Activated CD4-positive, alpha-beta memory T cell treated with anti-CD3 and anti-CD28 coated beads, Interleukin-2, amount 10 ng/mL, durations not matched to agents 7 days and 5 days (primary cell): ENCODE results near the gene MTX1. TPM values are rescaled to one million over a fixed set of nuclear protein-coding genes. Genes with fewer than 3 reads are reported as not detected.
A peak's percentile ranks its signal among the peaks of the same experiment; 100 is the strongest.

Experiments
- CTCF ChIA-PET: fragments of 350-600 bp; sonication (Branson Sonifier 250); formaldehyde crosslinking; loops from one replicate; lab custom pipeline; 2021; ENCODE audit warnings: antibody characterized with exemption, inconsistent platforms; lab: Charles Lee
- POLR2A ChIA-PET: fragments of 350-600 bp; sonication (Branson Sonifier 250); formaldehyde crosslinking; loops from one replicate; lab custom pipeline; 2021; ENCODE audit warnings: antibody characterized with exemption; lab: Charles Lee
- DNase-seq: peaks from one replicate; pipeline ENCODE4 v3.0.0-alpha.2; 2020
- H3K27ac Mint-ChIP-seq: one replicate; pipeline ENCODE4 v1.8.0; 2021; ENCODE audit warnings: mild to moderate bottlenecking, mixed read lengths
- H3K27me3 Mint-ChIP-seq: one replicate; pipeline ENCODE4 v1.8.0; 2021; ENCODE audit warnings: mixed read lengths
- H3K36me3 Mint-ChIP-seq: one replicate; pipeline ENCODE4 v1.8.0; 2021; ENCODE audit warnings: low read depth, mixed read lengths
- H3K4me1 Mint-ChIP-seq: one replicate; pipeline ENCODE4 v1.8.0; 2021; ENCODE audit warnings: mixed read lengths
- H3K4me3 Mint-ChIP-seq: one replicate; pipeline ENCODE4 v1.8.0; 2021; ENCODE audit warnings: mild to moderate bottlenecking, mixed read lengths
- H3K9me3 Mint-ChIP-seq: one replicate; pipeline ENCODE4 v1.8.0; 2021; ENCODE audit warnings: mixed read lengths
- total RNA-seq, 2 experiments: library from RNA; stranded (reverse); gene quantifications; one replicate each; pipeline ENCODE4 v1.2.3, GENCODE V29; 2021

The MTX1 gene
- total RNA-seq, 2 experiments from 2014 or later = 41.2 to 43.1 TPM

GRCh38 chr1:155168456-155169210 lies 39.9 kb upstream of the MTX1 start:
- peaks cover 37% of the 10 kb centered on the region for H3K4me1 Mint-ChIP-seq
- no peak for DNase-seq
- POLR2A ChIA-PET = interaction anchor here (1.3 to 2.1 kb wide), 2 partner anchors 77 kb away, joined by 5 to 9 read pairs; no protein-coding TSS in a partner anchor

DNA sequence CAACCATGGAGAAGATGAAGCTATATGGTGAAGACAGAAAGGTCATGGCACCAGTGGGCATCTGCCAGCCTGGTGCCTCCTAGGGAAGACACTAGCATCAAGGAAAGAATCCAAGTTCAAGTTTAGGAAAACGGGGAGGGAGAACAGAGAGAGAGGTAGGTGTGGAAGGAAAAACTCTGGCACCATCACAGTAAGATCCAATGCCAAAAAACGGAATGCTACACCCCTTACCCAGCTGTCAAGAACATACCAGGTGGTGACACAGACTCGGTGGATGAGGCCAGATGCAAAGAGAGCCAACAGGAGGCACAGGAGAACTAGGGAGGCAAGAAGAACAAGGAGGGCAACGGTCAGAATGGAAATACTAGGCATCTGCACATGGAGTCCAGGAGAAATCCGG lies 39.0 kb upstream of the MTX1 start:
- H3K27ac Mint-ChIP-seq = no peak overlapping the region
- H3K36me3 Mint-ChIP-seq = peaks cover 25% of the 10 kb centered on the region
- H3K4me3 Mint-ChIP-seq = no peak overlapping the region
- ChIA-PET CTCF (interaction anchor here (1.6 to 8.0 kb wide), 5 partner anchors 32 to 84 kb away, joined by 5 to 209 read pairs (median 25); no protein-coding TSS in a partner anchor), POLR2A (interaction anchor here (1.3 kb wide), 1 partner anchor 78 kb away, joined by 5 read pairs; no protein-coding TSS in a partner anchor)
- H3K27me3 Mint-ChIP-seq = peaks cover 1% of the 10 kb centered on the region
- no peaks in the 10 kb centered on the region for H3K9me3 Mint-ChIP-seq
- no peak for DNase-seq
- peaks cover 42% of the 10 kb centered on the region for H3K4me1 Mint-ChIP-seq

More at GRCh38 chr1:155168456-155169210, 39.9 kb upstream of the MTX1 start:
- H3K27me3 Mint-ChIP-seq = peaks cover 1% of the 10 kb centered on the region
- peaks cover 23% of the 10 kb centered on the region for H3K36me3 Mint-ChIP-seq
- H3K27ac Mint-ChIP-seq = no peak overlapping the region
- H3K9me3 Mint-ChIP-seq = no peaks in the 10 kb centered on the region
- H3K4me3 Mint-ChIP-seq = no peak overlapping the region
- CTCF ChIA-PET = interaction anchor here (0.8 to 8.0 kb wide), 16 partner anchors 15 to 125 kb away, joined by 3 to 209 read pairs (median 5); partner anchors contain the start of genes ADAM15 and SLC50A1

DNA sequence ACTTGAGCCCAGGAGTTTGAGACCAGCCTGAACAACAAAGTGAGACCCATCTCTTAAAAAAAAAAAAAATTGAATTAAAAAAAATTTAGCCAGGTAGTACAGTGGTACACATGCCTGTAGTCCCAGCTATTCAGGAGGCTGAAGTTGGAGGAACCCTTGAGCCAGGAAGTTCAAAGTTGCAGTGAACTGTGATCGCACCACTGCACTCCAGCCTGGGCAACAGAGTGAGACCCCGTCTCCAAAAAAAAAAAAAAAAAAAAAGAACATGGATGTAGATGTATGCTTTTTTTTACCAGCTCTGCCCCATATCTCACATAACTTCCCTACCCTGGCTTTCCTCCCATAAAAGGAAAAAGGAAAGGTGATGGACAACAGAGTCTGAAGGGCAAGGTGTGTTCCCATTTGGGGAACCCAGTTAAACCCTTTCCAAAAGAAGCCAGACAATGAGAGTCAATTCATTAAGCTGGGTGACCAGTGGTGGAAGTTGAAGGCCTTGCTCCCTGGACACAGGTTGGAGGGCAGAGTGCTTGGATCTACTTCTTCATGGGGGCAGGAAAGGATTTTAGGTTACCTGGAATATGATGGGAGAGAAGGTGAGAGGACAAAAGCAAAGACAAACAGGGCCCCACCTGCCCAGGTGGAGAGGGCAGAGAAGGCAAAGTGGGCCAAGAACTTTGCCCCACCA lies 38.3 kb upstream of the MTX1 start:
- peaks cover 49% of the 10 kb centered on the region for H3K4me1 Mint-ChIP-seq
- H3K27me3 Mint-ChIP-seq = peaks cover 1% of the 10 kb centered on the region
- H3K9me3 Mint-ChIP-seq = no peaks in the 10 kb centered on the region
- ChIA-PET POLR2A (no interaction called here), CTCF (interaction anchor here (0.7 to 8.0 kb wide), 7 partner anchors 30 to 277 kb away, joined by 3 to 209 read pairs (median 7); partner anchors contain the start of genes DPM3 and SLC50A1)
- no peak overlapping the region for H3K27ac Mint-ChIP-seq
- H3K36me3 Mint-ChIP-seq = peaks cover 28% of the 10 kb centered on the region
- DNase-seq = no peak
- no peak overlapping the region for H3K4me3 Mint-ChIP-seq

DNA sequence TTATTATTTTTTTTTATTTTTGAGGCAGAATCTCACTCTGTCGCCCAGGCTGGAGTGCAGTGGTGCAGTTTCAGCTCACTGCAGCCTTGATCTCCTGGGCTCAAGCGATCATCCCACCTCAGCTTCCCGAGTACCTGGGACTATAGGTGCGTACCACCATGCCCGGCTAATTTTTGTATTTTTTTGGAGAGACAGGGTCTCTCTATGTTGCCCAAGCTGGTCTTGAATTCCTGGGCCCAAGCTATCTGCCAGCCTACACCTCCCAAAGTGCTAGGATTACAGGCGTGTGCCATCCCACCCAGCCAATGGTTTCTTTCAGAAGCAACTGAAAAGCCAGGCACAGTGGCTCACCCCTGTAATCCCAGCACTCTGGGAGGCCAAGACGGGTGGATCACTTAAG lies 37.7 kb upstream of the MTX1 start:
- no peaks in the 10 kb centered on the region for H3K9me3 Mint-ChIP-seq
- CTCF ChIA-PET = interaction anchor here (0.7 to 8.0 kb wide), 6 partner anchors 31 to 276 kb away, joined by 3 to 209 read pairs (median 6); partner anchors contain the start of genes DPM3 and SLC50A1
- peaks cover 54% of the 10 kb centered on the region for H3K4me1 Mint-ChIP-seq
- H3K27me3 Mint-ChIP-seq = no peaks in the 10 kb centered on the region
- DNase-seq = no peak
- peaks cover 32% of the 10 kb centered on the region for H3K36me3 Mint-ChIP-seq
- POLR2A ChIA-PET = no interaction called here
- H3K27ac Mint-ChIP-seq = no peak overlapping the region
- H3K4me3 Mint-ChIP-seq = no peak overlapping the region

- peak overlapping the region; percentile 96 for H3K27ac Mint-ChIP-seq
- CTCF ChIA-PET = interaction anchor here (0.6 to 8.0 kb wide), 40 partner anchors 8 to 693 kb away, joined by 3 to 209 read pairs (median 5); partner anchors contain the start of genes ADAM15, ASH1L, DCST1 and DCST2
- POLR2A ChIA-PET = interaction anchor here (0.8 to 7.5 kb wide), 28 partner anchors 8 to 844 kb away, joined by 3 to 133 read pairs (median 4); partner anchors contain the start of genes CLK2, DPM3, FDPS and MTX1
- no peaks in the 10 kb centered on the region for H3K27me3 Mint-ChIP-seq
- H3K9me3 Mint-ChIP-seq = no peaks in the 10 kb centered on the region
- DNase-seq = no peak
- H3K4me3 Mint-ChIP-seq = peak overlapping the region; percentile 97
- H3K36me3 Mint-ChIP-seq = peaks cover 40% of the 10 kb centered on the region
- peaks cover 66% of the 10 kb centered on the region for H3K4me1 Mint-ChIP-seq
These were observed 36.4 kb upstream of the MTX1 start for GRCh38 chr1:155171836-155172731.

DNA sequence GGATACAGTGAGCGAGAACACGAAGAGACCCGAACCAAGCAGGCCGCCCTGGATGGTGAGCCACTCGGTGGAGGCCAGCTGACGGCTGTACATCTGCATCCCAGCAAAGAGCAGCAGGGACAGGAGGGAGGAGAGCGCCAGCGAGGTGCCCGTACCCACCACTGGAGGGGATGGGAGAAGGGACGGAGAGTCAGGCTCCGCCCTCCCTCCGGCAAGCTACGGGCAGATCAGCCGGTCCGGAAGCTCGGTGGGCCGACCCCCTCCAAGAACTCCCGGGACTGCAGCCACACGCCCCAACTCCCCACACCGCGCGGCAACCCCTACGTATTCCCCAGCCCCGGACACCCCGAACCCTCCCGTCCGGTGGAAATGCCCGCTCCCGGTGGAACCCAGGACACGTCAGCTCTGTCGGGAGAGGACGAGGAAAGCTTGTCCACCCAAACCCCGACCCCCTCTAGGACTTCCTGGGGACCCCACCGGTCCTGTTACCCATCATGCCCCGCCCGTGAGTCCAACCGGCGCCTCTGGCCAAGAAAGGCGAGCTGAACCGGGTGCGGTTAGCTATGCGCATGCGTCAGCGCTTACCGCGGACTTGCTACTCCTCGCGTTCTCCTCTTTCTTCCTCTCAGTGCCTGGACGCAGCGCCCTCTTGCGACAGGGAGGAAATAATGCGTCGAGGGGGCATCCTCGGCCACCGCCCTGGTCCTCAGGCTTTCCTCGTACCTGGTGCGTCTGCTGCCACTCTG lies 35.6 kb upstream of the MTX1 start, which contains the start of gene KRTCAP2:
Gene KRTCAP2 (minus strand): TSS at position 573 of the 746 bp plus-strand sequence. CDS start 80 bp downstream, at position 493.
- Mint-ChIP-seq H3K4me1 (peaks cover 64% of the 10 kb centered on the region), H3K36me3 (peaks cover 46% of the 10 kb centered on the region), H3K9me3 (no peaks in the 10 kb centered on the region), H3K4me3 (peak within 1 kb of the TSS; percentile 97), H3K27ac (peak within 1 kb of the TSS; percentile 96), H3K27me3 (no peaks in the 10 kb centered on the region)
- ChIA-PET CTCF (interaction anchor here (0.6 to 8.0 kb wide), 56 partner anchors 9 to 1016 kb away, joined by 3 to 209 read pairs (median 4); partner anchors contain the start of genes ADAM15, ASH1L, CLK2 and DCST1), POLR2A (interaction anchor here (0.6 to 7.5 kb wide), 33 partner anchors 8 to 843 kb away, joined by 3 to 133 read pairs (median 4); partner anchors contain the start of genes CLK2, DPM3, FDPS and MTX1)
- DNase-seq = peak; percentile 96

DNA sequence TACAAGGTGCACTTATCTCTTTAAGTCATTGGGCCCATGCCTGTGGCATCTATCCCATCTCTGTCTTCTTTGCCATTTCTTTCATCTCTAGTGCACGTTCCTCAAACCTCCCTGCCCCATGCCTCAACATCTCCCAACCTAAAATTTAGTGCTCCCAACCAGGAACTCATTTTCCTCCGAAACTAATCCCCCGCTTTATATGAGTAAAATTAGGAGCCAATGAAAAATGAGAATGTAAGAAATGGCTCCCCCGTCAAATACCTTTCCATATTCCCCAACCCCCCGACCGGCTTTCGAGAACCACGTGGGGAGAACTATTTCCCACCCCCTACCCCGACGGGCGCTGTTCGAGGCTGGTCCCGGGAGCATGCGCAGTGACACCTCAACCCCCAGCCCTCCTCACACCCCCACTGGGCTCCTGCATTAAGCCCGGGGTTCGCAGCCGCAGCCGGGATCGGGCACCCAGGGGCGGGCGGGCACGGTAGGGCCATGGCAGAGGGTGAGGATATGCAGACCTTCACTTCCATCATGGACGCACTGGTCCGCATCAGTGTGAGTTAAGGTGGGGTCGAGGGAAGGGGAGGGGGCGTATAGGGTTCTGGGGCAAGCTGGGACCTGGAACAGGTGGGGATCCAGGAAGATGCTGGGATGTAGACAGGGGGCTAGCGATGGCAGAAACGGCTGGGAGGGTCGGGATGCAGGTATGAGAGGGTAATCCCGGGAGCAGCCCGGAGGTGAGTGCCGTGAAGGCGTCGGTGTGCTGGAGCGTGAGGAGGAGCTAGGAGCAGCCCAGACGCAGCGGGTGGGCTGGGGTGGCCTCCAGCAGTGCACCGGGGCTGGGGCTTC lies 34.8 kb upstream of the MTX1 start, which contains the start of gene TRIM46:
Gene TRIM46 (plus strand): TSS at position 372 of the 846 bp plus-strand sequence. CDS start 118 bp downstream, at position 490.
- CTCF ChIA-PET = interaction anchor here (0.7 to 8.0 kb wide), 42 partner anchors 10 to 694 kb away, joined by 3 to 209 read pairs (median 6); partner anchors contain the start of genes ADAM15, DPM3, FDPS and FLAD1
- POLR2A ChIA-PET = interaction anchor here (0.8 to 7.5 kb wide), 29 partner anchors 9 to 844 kb away, joined by 3 to 133 read pairs (median 4); partner anchors contain the start of genes CLK2, DPM3, MTX1 and PMVK
- peak; percentile 78 for DNase-seq
- peak within 1 kb of the TSS; percentile 97 for H3K4me3 Mint-ChIP-seq
- H3K4me1 Mint-ChIP-seq = peaks cover 62% of the 10 kb centered on the region
- no peaks in the 10 kb centered on the region for H3K9me3 Mint-ChIP-seq
- H3K27me3 Mint-ChIP-seq = no peaks in the 10 kb centered on the region
- H3K27ac Mint-ChIP-seq = peak within 1 kb of the TSS; percentile 96
- peaks cover 49% of the 10 kb centered on the region for H3K36me3 Mint-ChIP-seq

GRCh38 chr1:155174324-155175280 lies 33.9 kb upstream of the MTX1 start:
- Mint-ChIP-seq H3K27me3 (no peaks in the 10 kb centered on the region), H3K27ac (peak overlapping the region; percentile 96), H3K9me3 (no peaks in the 10 kb centered on the region), H3K4me3 (peak overlapping the region; percentile 97), H3K36me3 (peaks cover 51% of the 10 kb centered on the region), H3K4me1 (peaks cover 61% of the 10 kb centered on the region)
- POLR2A ChIA-PET = interaction anchor here (0.6 to 7.5 kb wide), 11 partner anchors 10 to 845 kb away, joined by 3 to 133 read pairs (median 8); partner anchors contain the start of genes MTX1 and THBS3
- CTCF ChIA-PET = interaction anchor here (0.5 to 5.0 kb wide), 14 partner anchors 20 to 162 kb away, joined by 3 to 93 read pairs (median 6); no protein-coding TSS in a partner anchor
- DNase-seq = peak; percentile 73

- Mint-ChIP-seq H3K27ac (peak overlapping the region; percentile 96), H3K4me1 (peaks cover 58% of the 10 kb centered on the region), H3K9me3 (no peaks in the 10 kb centered on the region), H3K36me3 (peaks cover 52% of the 10 kb centered on the region), H3K4me3 (peak overlapping the region; percentile 97), H3K27me3 (no peaks in the 10 kb centered on the region)
- ChIA-PET POLR2A (interaction anchor here (1.0 to 7.5 kb wide), 7 partner anchors 9 to 149 kb away, joined by 3 to 133 read pairs (median 8); partner anchors contain the start of genes MTX1 and THBS3), CTCF (interaction anchor here (0.5 to 5.0 kb wide), 13 partner anchors 19 to 163 kb away, joined by 3 to 93 read pairs (median 6); no protein-coding TSS in a partner anchor)
- peak; percentile 17 for DNase-seq
These were observed 33.1 kb upstream of the MTX1 start for GRCh38 chr1:155175281-155175926.
